Mammary epithelial cell (primary cell): Measurements from ENCODE around the gene SAMM50.

ENCODE experiments used
- EZH2 ChIP-seq: IDR thresholded peaks from 2 replicates; pipeline ENCODE4 v1.6.1; 2012; ENCODE audit warnings: low read length, inconsistent platforms, borderline replicate concordance
- TF ChIP-seq, protein P1 (sequence below), 2 donors: IDR thresholded peaks in 1 of 2; conservative IDR thresholded peaks in 1 of 2; 2 replicates each; pipeline ENCODE4 v1.5.1; 2011 to 2012; ENCODE audit warnings: inconsistent platforms in 2 of 2, low read length in 2 of 2, mild to moderate bottlenecking in 2 of 2, control low read depth in 1 of 2, low read depth in 1 of 2; ENCODE audit not compliant: insufficient read depth in 1 of 2; ENCODE audit errors: extremely low read depth in 1 of 2

GRCh38 chr22:43923631-43924464 lies 31.4 kb upstream of the SAMM50 start, which contains the start of gene PNPLA3:
- TF ChIP-seq, protein P1, sequence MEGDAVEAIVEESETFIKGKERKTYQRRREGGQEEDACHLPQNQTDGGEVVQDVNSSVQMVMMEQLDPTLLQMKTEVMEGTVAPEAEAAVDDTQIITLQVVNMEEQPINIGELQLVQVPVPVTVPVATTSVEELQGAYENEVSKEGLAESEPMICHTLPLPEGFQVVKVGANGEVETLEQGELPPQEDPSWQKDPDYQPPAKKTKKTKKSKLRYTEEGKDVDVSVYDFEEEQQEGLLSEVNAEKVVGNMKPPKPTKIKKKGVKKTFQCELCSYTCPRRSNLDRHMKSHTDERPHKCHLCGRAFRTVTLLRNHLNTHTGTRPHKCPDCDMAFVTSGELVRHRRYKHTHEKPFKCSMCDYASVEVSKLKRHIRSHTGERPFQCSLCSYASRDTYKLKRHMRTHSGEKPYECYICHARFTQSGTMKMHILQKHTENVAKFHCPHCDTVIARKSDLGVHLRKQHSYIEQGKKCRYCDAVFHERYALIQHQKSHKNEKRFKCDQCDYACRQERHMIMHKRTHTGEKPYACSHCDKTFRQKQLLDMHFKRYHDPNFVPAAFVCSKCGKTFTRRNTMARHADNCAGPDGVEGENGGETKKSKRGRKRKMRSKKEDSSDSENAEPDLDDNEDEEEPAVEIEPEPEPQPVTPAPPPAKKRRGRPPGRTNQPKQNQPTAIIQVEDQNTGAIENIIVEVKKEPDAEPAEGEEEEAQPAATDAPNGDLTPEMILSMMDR (conservative IDR thresholded peaks at IDR 0.05 in 1 of 2, IDR thresholded peaks at IDR 0.05 in 1 of 2; ENCODE audit: extremely low read depth in 1 of 2, insufficient read depth in 1 of 2, low read depth in 1 of 2, low read length in 2 of 2), result peak in 1 of 2 donors; percentile 18
- no peak for TF ChIP-seq EZH2
